Stimulated activated CD8-positive, alpha-beta memory T cell treated with anti-CD3 and anti-CD28 coated beads, Interleukin-12 subunit alpha, Interleukin-12 subunit beta, amount 100 ng/mL, for 24 hours (primary cell): ENCODE data around the gene UNC5C.

ENCODE experiments used
- DNase-seq: peaks from one replicate; pipeline ENCODE4 v3.0.0-alpha.2; 2020; ENCODE audit errors: extremely low read depth

UNC5C gene

GRCh38 chr4:95402299-95402698 is 146.5 kb downstream of the UNC5C start:
- DNase-seq = no peak

DNA sequence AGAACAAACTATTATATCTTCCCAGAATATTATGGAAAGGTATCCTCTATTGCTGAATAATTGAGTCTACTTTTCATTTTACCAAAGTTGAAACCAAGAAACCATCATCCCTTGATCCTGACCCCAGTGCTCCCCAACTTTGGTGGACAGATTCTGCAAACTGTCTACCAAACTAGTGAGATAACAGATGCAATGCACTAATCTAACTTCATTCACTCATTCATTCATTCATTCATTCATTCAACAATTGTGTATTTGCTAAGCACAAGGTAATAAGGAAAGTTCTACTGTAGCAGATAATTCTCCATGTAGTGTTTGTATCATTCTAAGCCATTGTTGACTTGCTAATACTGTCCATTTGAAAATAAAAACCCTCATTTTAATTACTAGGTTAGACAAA is 150.6 kb downstream of the UNC5C start:
- DNase-seq = no peak

- DNase-seq = no peak
Measured at GRCh38 chr4:95394752-95395306, 153.9 kb downstream of the UNC5C start.

DNA sequence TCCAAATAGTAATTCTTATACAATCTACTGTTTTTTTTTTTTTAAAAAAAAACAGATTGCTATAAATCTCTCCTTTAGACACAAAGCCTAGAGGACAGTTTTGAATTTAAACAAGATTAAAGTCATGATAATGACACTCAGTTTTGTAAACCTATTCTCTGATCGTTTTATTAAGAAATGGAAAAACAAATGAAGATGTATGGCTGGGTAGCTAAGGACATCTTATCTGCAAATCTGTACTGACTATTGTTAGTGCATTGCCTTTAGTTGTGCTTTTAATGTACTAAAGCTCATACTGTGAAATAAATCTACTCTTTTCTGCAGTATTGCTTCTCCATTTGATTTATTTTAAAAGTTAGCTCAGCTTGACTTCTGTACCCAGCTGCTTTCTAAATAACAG is 155.0 kb downstream of the UNC5C start:
- no peak for DNase-seq

GRCh38 chr4:95388911-95389310 is 159.9 kb downstream of the UNC5C start:
- DNase-seq = no peak

DNA sequence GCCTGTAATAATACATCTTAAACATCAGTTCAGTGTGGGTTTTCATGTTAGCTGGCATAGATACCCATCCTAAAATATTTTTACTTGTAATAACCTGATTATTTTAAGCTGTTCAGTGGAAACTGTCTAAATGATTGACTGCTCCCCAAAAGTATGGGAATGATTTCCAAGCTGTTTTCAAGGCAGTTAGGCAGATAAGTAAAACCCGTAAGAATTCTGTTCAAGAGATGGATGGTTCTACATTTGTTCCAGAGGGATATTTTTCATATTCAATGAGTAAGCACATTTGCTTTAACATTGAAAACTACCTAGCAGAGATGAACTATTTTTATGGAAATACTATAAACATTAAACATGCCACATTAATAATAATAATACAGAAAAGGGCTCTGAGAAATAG is 161.1 kb downstream of the UNC5C start:
- no peak for DNase-seq

DNA sequence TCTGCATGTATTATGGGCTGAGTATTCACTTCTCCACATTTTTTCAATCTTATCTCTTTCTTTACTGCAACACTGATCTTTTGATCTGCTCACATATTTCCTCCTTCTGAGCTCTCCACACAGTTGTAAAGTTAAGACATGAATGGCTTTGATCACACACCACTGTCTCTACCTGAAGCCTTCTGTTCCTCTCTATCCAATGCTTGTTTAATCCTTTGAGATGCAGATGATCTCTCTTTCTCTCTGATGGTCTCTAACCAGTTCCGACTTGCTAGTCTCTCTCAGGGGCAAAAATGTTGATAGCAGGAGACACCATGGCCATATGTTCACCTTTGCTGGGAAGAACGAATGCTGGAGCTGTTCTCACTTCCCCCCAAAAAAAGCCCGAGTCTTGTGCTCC is 162.4 kb downstream of the UNC5C start:
- no peak for DNase-seq

- DNase-seq = no peak
Measured at GRCh38 chr4:95381843-95382580, 166.8 kb downstream of the UNC5C start.

DNA sequence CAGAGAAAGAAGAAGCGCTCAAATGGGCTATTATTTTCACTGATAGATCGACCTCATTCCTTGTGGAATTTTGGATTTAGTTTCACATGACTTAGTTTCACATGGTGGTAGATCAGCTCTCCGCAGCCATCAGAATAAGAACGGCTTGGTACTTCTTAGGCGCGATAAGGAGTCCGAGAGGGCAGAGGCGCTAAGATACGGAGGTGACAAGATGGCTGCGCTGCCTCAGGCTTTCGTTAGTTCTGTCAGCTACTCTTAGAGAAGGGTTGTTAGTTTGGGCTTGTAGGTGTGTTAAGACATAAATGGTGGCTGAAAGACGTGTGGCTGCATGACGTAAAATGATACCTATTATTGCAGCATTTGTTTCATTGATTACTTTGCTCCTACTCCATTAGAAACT is 169.1 kb downstream of the UNC5C start:
- DNase-seq = no peak

DNA sequence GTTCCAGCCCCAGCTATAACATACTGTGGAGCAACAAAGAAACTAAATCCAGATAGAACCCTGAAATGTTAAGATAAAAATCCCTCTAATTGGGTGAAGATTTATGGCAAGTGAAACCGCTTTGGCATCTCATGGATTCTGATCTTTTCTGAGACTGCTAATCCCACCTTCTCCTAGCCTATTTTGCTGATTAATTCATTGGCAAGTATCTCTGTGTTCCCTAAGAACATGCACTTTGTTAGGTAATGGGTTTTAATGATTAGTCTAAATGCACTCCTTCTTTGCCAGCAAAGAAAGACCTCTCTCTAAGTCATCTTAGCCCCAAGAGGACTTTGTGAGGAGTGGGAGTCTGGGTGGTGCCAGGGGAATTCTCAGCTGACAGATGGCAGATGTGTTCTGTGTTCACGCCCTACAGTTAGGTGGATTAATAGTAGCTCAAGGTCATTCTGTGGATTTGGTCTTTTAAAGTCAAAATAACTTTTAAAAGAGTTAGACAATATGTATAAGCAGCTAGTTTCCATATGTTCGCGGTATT is 171.3 kb downstream of the UNC5C start:
- no peak for DNase-seq

- DNase-seq = no peak
Measured at GRCh38 chr4:95371476-95372224, 177.1 kb downstream of the UNC5C start.

DNA sequence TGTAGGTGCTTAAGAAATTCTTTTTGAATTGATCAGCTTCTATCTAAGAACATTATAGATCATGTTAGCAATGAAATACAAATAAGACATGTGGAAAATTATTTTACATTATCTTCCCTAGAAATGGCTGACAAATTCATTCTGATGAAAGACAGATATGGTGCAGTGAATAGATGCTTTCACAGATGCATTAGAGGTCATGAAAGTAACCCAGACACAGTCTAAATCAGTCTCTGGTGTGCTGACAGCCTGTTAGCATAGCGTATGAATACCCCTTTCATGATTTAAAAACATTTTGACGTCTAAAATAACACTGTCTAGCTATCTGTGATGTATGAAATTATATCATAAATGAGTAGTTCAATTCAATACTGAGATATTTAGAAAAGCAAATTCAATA is 180.9 kb downstream of the UNC5C start:
- no peak for DNase-seq

DNA sequence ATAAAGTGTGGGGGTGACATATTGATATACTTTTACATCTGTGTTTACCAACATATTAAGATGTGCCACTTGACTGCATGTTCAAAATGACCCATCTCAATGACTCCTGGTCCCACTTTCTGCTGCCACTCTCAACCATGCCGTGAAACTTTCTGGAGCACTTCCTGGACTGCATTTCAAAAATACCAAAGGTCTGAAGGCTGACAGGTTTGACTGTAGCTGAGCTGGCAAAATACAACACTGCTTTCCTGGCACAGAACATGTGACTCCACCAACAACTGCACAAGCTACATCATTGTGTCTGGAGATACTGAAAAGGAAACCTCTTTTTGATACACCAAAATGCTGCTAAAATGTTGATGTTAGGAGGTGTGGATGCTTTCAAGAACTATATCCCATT is 184.8 kb downstream of the UNC5C start:
- no peak for DNase-seq

DNA sequence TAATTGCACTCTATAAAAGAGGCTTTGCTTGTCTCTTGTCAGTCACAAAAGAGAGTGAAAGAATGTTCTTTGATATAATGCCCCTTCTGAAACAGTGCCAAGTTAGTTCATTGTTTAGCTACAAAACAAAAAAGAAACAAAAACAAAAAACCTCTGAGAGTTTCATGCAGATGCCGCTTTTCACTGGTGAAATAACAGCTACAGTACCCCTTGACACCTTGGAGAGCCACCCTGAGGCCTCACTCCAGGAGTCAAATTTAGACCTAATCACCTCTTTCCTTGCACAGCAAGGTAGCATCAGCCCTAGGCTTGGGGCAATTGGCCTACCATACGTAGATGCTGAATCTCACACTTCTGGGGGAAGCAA is 185.2 kb downstream of the UNC5C start:
- DNase-seq = no peak

DNA sequence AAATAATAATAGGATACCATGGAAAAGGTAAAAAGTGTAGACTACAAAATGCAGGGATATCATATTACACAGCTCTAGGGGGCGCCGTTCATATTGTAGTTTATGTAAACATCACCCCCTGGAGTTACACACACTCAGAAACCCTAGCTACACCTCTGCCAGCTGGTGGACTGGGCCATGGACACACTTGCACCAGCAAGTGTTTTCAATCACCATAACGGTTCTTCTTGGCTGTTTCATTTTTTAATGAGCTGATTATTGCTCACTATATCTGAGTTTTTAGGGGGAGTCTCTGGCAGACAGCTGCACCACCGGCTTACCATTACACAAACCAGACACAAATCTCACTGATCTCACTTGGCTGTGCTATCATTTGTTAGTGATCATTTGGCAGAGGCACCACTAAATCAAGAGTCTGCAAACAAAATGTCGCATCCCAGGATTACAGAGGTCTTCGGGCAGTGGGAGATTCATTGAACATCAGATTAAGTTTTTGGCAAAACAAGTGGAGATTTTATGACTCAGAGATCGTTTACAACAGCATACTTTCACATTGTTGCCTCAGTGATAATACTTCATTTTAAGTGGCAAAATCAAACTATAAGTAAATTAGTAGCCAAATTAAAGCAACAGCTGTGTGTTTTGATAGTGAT is 185.7 kb downstream of the UNC5C start:
- DNase-seq = no peak

- DNase-seq = no peak
Measured at GRCh38 chr4:95362066-95362465, 186.7 kb downstream of the UNC5C start.

- no peak for DNase-seq
Measured at GRCh38 chr4:95361696-95361965, 187.1 kb downstream of the UNC5C start.

DNA sequence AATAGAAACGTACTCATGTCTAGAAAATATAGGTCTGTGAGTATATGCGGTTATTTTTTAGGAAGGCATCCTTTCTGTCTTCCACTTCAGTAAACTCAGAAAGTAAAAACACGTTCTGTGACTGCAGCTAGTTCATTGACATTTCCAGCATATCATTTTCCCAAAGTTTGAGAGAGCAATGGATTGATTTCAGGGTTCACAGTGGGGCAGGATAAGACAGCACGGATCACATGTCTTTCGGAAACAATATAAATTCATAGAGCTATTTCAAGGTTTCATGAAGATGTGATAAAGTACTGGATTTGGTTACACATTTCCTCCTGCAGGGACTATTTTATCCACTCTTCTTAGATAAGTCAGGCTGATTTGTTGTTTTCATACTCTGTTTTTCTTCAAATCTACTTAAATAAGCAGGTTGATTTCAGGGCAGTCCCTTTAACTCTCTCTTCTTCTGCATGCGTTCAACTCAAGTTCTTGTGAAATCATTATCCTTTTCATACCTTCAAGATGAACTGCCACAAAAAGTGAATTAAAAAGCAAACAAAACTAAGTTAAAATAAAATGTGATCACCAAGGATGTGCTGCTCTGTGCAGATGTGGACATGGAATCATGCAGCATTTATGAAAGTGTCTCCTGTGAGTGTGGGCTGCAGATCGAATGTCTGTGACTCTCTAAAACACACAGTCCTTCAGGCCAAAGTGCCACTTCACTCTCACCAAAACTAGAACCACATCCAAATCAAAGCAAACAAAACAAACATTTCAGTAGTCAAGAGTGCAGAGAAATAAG is 187.7 kb downstream of the UNC5C start:
- no peak for DNase-seq

- no peak for DNase-seq
Measured at GRCh38 chr4:95360256-95360903, 188.4 kb downstream of the UNC5C start.

- DNase-seq = no peak
Measured at GRCh38 chr4:95358421-95358820, 190.4 kb downstream of the UNC5C start.

DNA sequence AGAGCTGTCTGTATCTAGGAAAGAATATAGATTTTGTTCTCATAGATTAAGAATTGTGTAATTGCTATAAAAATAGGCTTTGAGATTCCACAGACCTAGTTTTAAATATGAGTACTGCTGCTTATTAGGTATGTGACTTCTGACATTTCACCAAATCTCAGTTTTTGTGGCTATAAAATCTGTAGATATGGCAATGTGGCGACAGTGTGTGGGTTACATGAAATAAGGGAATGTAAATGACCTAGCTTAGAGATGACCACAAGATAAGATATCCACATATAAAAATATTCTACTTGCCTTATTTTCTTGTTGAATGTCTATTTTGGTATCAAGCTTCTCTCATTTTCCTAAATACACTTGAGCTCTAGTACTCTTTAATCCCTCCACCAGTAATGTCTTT is 193.8 kb downstream of the UNC5C start:
- no peak for DNase-seq
